GM23248 (cell line): Measurements from ENCODE around the gene CDCA7L.

ENCODE experiments used
- EZH2 ChIP-seq: fragments of 200-600 bp; sonication (generic); IDR thresholded peaks from 2 replicates; pipeline ENCODE4 v1.6.1; 2018; ENCODE audit warnings: antibody characterized with exemption, mild to moderate bottlenecking; ENCODE audit not compliant: insufficient read depth, poor library complexity, severe bottlenecking
- EZH2phosphoT487 ChIP-seq: fragments of 200-600 bp; sonication (generic); IDR thresholded peaks from 2 replicates; pipeline ENCODE4 v1.6.1; 2018; ENCODE audit warnings: antibody characterized with exemption, moderate library complexity, mild to moderate bottlenecking, low read depth; ENCODE audit not compliant: insufficient read depth

DNA sequence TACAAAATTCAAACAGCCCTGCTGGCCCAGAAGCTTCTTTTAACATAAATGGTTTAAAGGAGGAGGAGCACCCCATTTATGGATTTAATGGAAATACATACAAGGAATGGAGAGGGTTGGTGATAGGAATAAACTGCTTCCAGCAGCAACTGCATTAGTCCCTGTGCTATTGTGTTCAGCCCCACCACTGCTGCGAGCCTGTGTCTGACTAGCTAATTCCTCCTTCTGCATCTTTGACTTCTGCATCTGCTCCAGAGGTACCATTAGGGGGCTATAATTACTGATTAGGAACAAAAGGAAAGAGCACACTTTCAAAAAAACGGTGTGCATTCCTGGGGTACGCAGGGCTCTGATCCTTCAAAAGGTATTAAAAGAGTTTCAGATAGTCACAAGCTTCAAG lies 24.8 kb downstream of the CDCA7L start:
- TF ChIP-seq EZH2 (no peak), EZH2phosphoT487 (no peak)
